Caco-2 (cell line): ENCODE data around the gene ACOT11. TPM values are rescaled to one million over a fixed set of nuclear protein-coding genes. Genes with fewer than 3 reads are reported as not detected.
A peak's percentile ranks its signal among the peaks of the same experiment; 100 is the strongest.

Experiments used
- BruUV-seq: library from RNA; stranded (reverse); fragments of 400-500 nt; replicated peaks from 2 replicates; lab custom pipeline; 2021; lab: Mats Ljungman, UMichigan
- CTCF ChIA-PET: fragments of 300-600 bp; sonication (Branson Sonifier 250); formaldehyde crosslinking; loops from one replicate; lab custom pipeline; 2022; ENCODE audit warnings: antibody characterized with exemption; lab: Charles Lee
- POLR2A ChIA-PET: fragments of 300-600 bp; sonication (Branson Sonifier 250); formaldehyde crosslinking; loops from one replicate; lab custom pipeline; 2022; ENCODE audit warnings: antibody characterized with exemption; lab: Charles Lee
- DNase-seq, 2 experiments: peaks; one replicate each; pipeline versions ENCODE4 v3.0.0 to v3.0.0-alpha.2; 2020 to 2022
- H3K27me3 ChIP-seq: replicated peaks from 2 replicates; pipeline ENCODE4 v1.6.0; 2011; ENCODE audit warnings: low read length; ENCODE audit not compliant: control insufficient read depth, insufficient read depth
- H3K36me3 ChIP-seq: 2 replicates; pipeline ENCODE4 v1.5.1; 2011; ENCODE audit warnings: low read length; ENCODE audit not compliant: control insufficient read depth, insufficient read depth
- H3K4me1 ChIP-seq: fragments of 250-450 bp; sonication (Bioruptor Pico); 2 replicates; pipeline ENCODE4 v1.5.1; 2020; ENCODE audit warnings: mild to moderate bottlenecking
- H3K4me3 ChIP-seq: 2 replicates; pipeline ENCODE4 v1.5.1; 2011; ENCODE audit warnings: low read depth, mild to moderate bottlenecking, control low read depth, low read length
- H3K9me3 ChIP-seq: fragments of 250-450 bp; sonication (Bioruptor Pico); 2 replicates; pipeline ENCODE4 v1.5.1; 2020; ENCODE audit warnings: mild to moderate bottlenecking, moderate library complexity
- H3K27ac Mint-ChIP-seq: one replicate; pipeline ENCODE4 v1.8.0; 2022; ENCODE audit warnings: mixed read lengths; ENCODE audit not compliant: unreplicated experiment
- H3K27me3 Mint-ChIP-seq: one replicate; pipeline ENCODE4 v1.8.0; 2022; ENCODE audit warnings: mixed read lengths; ENCODE audit not compliant: insufficient read depth, unreplicated experiment
- H3K36me3 Mint-ChIP-seq: one replicate; pipeline ENCODE4 v1.8.0; 2022; ENCODE audit warnings: mild to moderate bottlenecking, mixed read lengths; ENCODE audit not compliant: insufficient read depth, unreplicated experiment
- H3K4me1 Mint-ChIP-seq: one replicate; pipeline ENCODE4 v1.8.0; 2022; ENCODE audit warnings: low read depth, mixed read lengths; ENCODE audit not compliant: unreplicated experiment
- H3K4me3 Mint-ChIP-seq: one replicate; pipeline ENCODE4 v1.8.0; 2022; ENCODE audit warnings: mild to moderate bottlenecking, moderate library complexity, mixed read lengths; ENCODE audit not compliant: unreplicated experiment
- H3K9me3 Mint-ChIP-seq: one replicate; pipeline ENCODE4 v1.8.0; 2022; ENCODE audit warnings: mixed read lengths; ENCODE audit not compliant: unreplicated experiment
- CTCF ChIP-seq, 2 experiments: fragments of 200-600 bp in 1 of 2; IDR thresholded peaks; 1 replicate in 1 of 2; 2 replicates in 1 of 2; pipeline versions ENCODE4 v1.5.1 to v1.8.0; 2011 to 2022; ENCODE audit warnings: antibody characterized with exemption in 1 of 2, control low read depth in 1 of 2, inconsistent platforms in 1 of 2, low read depth in 1 of 2, low read length in 1 of 2, mild to moderate bottlenecking in 1 of 2, moderate library complexity in 1 of 2; ENCODE audit not compliant: insufficient read depth in 1 of 2, severe bottlenecking in 1 of 2, unreplicated experiment in 1 of 2
- intact Hi-C: fragments of 100-400 bp; cut with micrococcal nuclease; formaldehyde crosslinking; loops from one replicate; pipeline ENCODE4 v1.10.0; 2022; ENCODE audit not compliant: unreplicated experiment
- total RNA-seq: library from RNA; stranded (reverse); gene quantifications from 2 replicates; pipeline ENCODE4 v1.2.3, GENCODE V29; 2022

The ACOT11 gene
- total RNA-seq, 1 experiment from 2014 or later, result 4.1 TPM

- intact Hi-C loops, result no loop called here
- peaks cover 9% of the 10 kb centered on the region for H3K4me1 Mint-ChIP-seq
Measured at GRCh38 chr1:54542962-54543539, 5.0 kb upstream of the ACOT11 start.

GRCh38 chr1:54543729-54544496 lies 4.1 kb upstream of the ACOT11 start:
- no peak overlapping the region for H3K27ac Mint-ChIP-seq
- POLR2A ChIA-PET, result no interaction called here
- Histone ChIP-seq H3K27me3 (no peaks in the 10 kb centered on the region), H3K9me3 (no peaks in the 10 kb centered on the region), H3K36me3 (no peaks in the 10 kb centered on the region), H3K4me1 (no peaks in the 10 kb centered on the region; the same call in 1 of the 2 replicates), H3K4me3 (no peak overlapping the region; the same call in 1 of the 2 replicates)
- intact Hi-C loops, result no loop called here
- no peaks in the 10 kb centered on the region for H3K36me3 Mint-ChIP-seq
- no peak for DNase-seq
- CTCF ChIA-PET, result no interaction called here
- TF ChIP-seq CTCF (IDR thresholded peaks at IDR 0.05; ENCODE audit: insufficient read depth in 1 of 2, low read depth in 1 of 2, low read length in 1 of 2, severe bottlenecking in 1 of 2, unreplicated experiment in 1 of 2), result no peak
- no TSS peak for BruUV-seq
- no peaks in the 10 kb centered on the region for H3K9me3 Mint-ChIP-seq
- H3K4me1 Mint-ChIP-seq, result peaks cover 9% of the 10 kb centered on the region
- no peaks in the 10 kb centered on the region for H3K27me3 Mint-ChIP-seq
- H3K4me3 Mint-ChIP-seq, result no peak overlapping the region

More at GRCh38 chr1:54542962-54543539, 5.0 kb upstream of the ACOT11 start:
- Histone ChIP-seq H3K9me3 (no peaks in the 10 kb centered on the region), H3K4me1 (no peaks in the 10 kb centered on the region; the same call in 1 of the 2 replicates), H3K36me3 (no peaks in the 10 kb centered on the region), H3K4me3 (peak overlapping the region; percentile 37), H3K27me3 (no peaks in the 10 kb centered on the region)
- Mint-ChIP-seq H3K27me3 (no peaks in the 10 kb centered on the region), H3K9me3 (no peaks in the 10 kb centered on the region), H3K27ac (peak overlapping the region; percentile 94), H3K36me3 (no peaks in the 10 kb centered on the region), H3K4me3 (peak overlapping the region; percentile 90)
- ChIA-PET POLR2A (no interaction called here), CTCF (no interaction called here)
- no peak for DNase-seq
- TF ChIP-seq CTCF (IDR thresholded peaks at IDR 0.05; ENCODE audit: insufficient read depth in 1 of 2, low read depth in 1 of 2, low read length in 1 of 2, severe bottlenecking in 1 of 2, unreplicated experiment in 1 of 2), result no peak
- TSS peak; percentile 81 for BruUV-seq

GRCh38 chr1:54545916-54546635 lies 2.0 kb upstream of the ACOT11 start:
- Mint-ChIP-seq H3K27me3 (no peaks in the 10 kb centered on the region), H3K27ac (no peak overlapping the region), H3K4me1 (peaks cover 9% of the 10 kb centered on the region), H3K36me3 (no peaks in the 10 kb centered on the region), H3K9me3 (no peaks in the 10 kb centered on the region), H3K4me3 (no peak overlapping the region)
- CTCF ChIA-PET, result no interaction called here
- BruUV-seq, result no TSS peak
- Histone ChIP-seq H3K4me1 (no peaks in the 10 kb centered on the region; the same call in 1 of the 2 replicates), H3K36me3 (no peaks in the 10 kb centered on the region), H3K27me3 (no peaks in the 10 kb centered on the region), H3K4me3 (no peak overlapping the region), H3K9me3 (no peaks in the 10 kb centered on the region)
- no peak for DNase-seq
- POLR2A ChIA-PET, result no interaction called here
- no peak for TF ChIP-seq CTCF (IDR thresholded peaks at IDR 0.05; ENCODE audit: insufficient read depth in 1 of 2, low read depth in 1 of 2, low read length in 1 of 2, severe bottlenecking in 1 of 2, unreplicated experiment in 1 of 2)
- intact Hi-C loops, result no loop called here
